NT2/D1 (cell line): ENCODE measurements around the gene NUDT17.

Experiments used
- SUZ12 ChIP-seq: IDR thresholded peaks from 2 replicates; pipeline ENCODE4 v1.6.1; 2011; ENCODE audit not compliant: insufficient read length, insufficient read depth; ENCODE audit errors: extremely low read depth
- YY1 ChIP-seq: IDR thresholded peaks from 2 replicates; pipeline ENCODE4 v1.6.1; 2011; ENCODE audit not compliant: insufficient read length, insufficient read depth
- ZNF274 ChIP-seq: IDR thresholded peaks from 2 replicates; pipeline ENCODE4 v1.6.1; 2011; ENCODE audit warnings: mild to moderate bottlenecking, low read depth, low read length

GRCh38 chr1:145874646-145875045, 29.2 kb downstream of the NUDT17 start:
- TF ChIP-seq YY1: no peak
- TF ChIP-seq ZNF274: no peak
- no peak for TF ChIP-seq SUZ12
